GM12878 (cell line): ENCODE data around the gene MAP2K4.

ENCODE experiments used
- JUND ChIP-seq: IDR thresholded peaks from 2 replicates; pipeline ENCODE4 v1.6.1; 2012; ENCODE audit warnings: low read depth, mild to moderate bottlenecking, low read length, improper control_type of control experiment, moderate library complexity
- MYC ChIP-seq: IDR thresholded peaks from 2 replicates; pipeline ENCODE4 v1.6.1; 2011; ENCODE audit warnings: mild to moderate bottlenecking, low read length, moderate library complexity, inconsistent platforms; ENCODE audit not compliant: insufficient read depth, insufficient replicate concordance, insufficient read length, severe bottlenecking
- ZNF622 ChIP-seq: fragments of 450-650 bp; IDR thresholded peaks from 2 replicates; pipeline ENCODE4 v1.6.1; 2017; ENCODE audit warnings: mild to moderate bottlenecking, inconsistent platforms
- TF ChIP-seq, protein P1 (sequence below), 3 experiments: IDR thresholded peaks in 2 of 3; conservative IDR thresholded peaks in 1 of 3; 2 replicates each; pipeline ENCODE4 v1.5.1; 2011; ENCODE audit warnings: low read depth in 3 of 3, low read length in 3 of 3, mild to moderate bottlenecking in 3 of 3, control low read depth in 2 of 3, moderate library complexity in 2 of 3, inconsistent platforms in 1 of 3, mixed read lengths in 1 of 3; ENCODE audit not compliant: control insufficient read depth in 2 of 3, insufficient read depth in 1 of 3; ENCODE audit errors: extremely low read depth in 1 of 3

DNA sequence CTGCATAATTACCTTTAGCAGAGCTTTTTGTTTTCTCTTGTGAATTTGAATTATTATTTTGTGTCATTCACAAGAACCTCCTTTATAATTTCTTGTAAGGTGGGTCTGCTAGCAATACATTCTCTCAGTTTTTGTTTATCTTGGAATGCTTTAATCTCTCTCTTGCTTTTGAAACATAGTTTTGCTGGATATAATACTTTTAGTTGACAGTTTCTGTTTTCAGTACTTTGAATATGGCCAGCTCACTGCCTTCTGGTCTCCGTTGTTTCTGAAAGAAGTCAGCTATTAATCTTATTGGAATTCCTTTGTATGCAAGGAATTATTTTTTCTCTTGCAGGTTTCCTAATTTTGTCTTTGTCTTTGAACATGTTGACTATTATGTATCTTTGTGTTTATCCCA is 167.0 kb downstream of the MAP2K4 start:
- TF ChIP-seq, protein P1, sequence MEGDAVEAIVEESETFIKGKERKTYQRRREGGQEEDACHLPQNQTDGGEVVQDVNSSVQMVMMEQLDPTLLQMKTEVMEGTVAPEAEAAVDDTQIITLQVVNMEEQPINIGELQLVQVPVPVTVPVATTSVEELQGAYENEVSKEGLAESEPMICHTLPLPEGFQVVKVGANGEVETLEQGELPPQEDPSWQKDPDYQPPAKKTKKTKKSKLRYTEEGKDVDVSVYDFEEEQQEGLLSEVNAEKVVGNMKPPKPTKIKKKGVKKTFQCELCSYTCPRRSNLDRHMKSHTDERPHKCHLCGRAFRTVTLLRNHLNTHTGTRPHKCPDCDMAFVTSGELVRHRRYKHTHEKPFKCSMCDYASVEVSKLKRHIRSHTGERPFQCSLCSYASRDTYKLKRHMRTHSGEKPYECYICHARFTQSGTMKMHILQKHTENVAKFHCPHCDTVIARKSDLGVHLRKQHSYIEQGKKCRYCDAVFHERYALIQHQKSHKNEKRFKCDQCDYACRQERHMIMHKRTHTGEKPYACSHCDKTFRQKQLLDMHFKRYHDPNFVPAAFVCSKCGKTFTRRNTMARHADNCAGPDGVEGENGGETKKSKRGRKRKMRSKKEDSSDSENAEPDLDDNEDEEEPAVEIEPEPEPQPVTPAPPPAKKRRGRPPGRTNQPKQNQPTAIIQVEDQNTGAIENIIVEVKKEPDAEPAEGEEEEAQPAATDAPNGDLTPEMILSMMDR (IDR thresholded peaks at IDR 0.05 in 2 of 3, conservative IDR thresholded peaks at IDR 0.05 in 1 of 3; ENCODE audit: control insufficient read depth in 2 of 3, extremely low read depth in 1 of 3, insufficient read depth in 1 of 3, low read depth in 3 of 3, low read length in 3 of 3) = no peak
- no peak for TF ChIP-seq ZNF622
- TF ChIP-seq JUND = no peak
- no peak for TF ChIP-seq MYC
